A549 (cell line): ENCODE data around the gene CADM1. TPM values are rescaled to one million over a fixed set of nuclear protein-coding genes. Genes with fewer than 3 reads are reported as not detected.

ENCODE experiments used
- ATAC-seq, 2 experiments: fragments of 200-7000 bp in 1 of 2; fragments of >200 bp in 1 of 2; cut with Nextera tagmentation in 1 of 2; cut with Tn5 transposase in 1 of 2; 3 replicates each; pipeline versions ENCODE4 v1.8.0 to v1.9.1; 2018 to 2020; ENCODE audit warnings: mild to moderate bottlenecking in 1 of 2, moderate library complexity in 1 of 2
- CTCF ChIA-PET: fragments of 300-600 bp; sonication (Branson Sonifier 250); formaldehyde crosslinking; extraction: SDS; loops from one replicate; lab custom pipeline; 2021; ENCODE audit warnings: antibody characterized with exemption, inconsistent platforms; lab: Yijun Ruan, JAX
- POLR2A ChIA-PET: fragments of 350-600 bp; formaldehyde crosslinking; extraction: SDS; loops from one replicate; lab custom pipeline; 2021; ENCODE audit warnings: antibody characterized with exemption, inconsistent platforms; lab: Yijun Ruan, JAX
- DNase-seq, 2 experiments: peaks; one replicate each; pipeline versions ENCODE4 v3.0.0 to v3.0.0-alpha.2; 2011 to 2016; ENCODE audit warnings: low read depth in 1 of 2, low spot score in 1 of 2
- FAIRE-seq: peaks from 2 replicates; lab custom pipeline; 2011; peaks lifted over from hg19 to GRCh38; lab: Jason Lieb, UNC
- H3K27ac ChIP-seq, 2 experiments: fragments of >200 bp; sonication (Bioruptor Twin); formaldehyde crosslinking; 3 replicates each; pipeline ENCODE4 v1.5.1; 2016 to 2017
- H3K4me1 ChIP-seq: fragments of >200 bp; sonication (Bioruptor Twin); formaldehyde crosslinking; 3 replicates; pipeline ENCODE4 v1.6.1; 2016
- H3K4me2 ChIP-seq: fragments of >200 bp; sonication (Bioruptor Twin); formaldehyde crosslinking; 3 replicates; pipeline ENCODE4 v1.6.1; 2016
- H3K4me3 ChIP-seq: fragments of >200 bp; sonication (Bioruptor Twin); formaldehyde crosslinking; 3 replicates; pipeline ENCODE4 v1.5.1; 2016
- H3K9me3 ChIP-seq: fragments of >200 bp; sonication (Bioruptor Twin); formaldehyde crosslinking; 3 replicates; pipeline ENCODE4 v1.6.1; 2016
- BHLHE40 ChIP-seq: IDR thresholded peaks from 2 replicates; pipeline ENCODE4 v1.6.1; 2012; ENCODE audit warnings: low read depth, low read length, inconsistent platforms
- CBX8 ChIP-seq: fragments of 200-600 bp; sonication (generic); IDR thresholded peaks from 2 replicates; pipeline ENCODE4 v1.6.1; 2016
- CHD2 ChIP-seq: fragments of 150-350 bp; IDR thresholded peaks from 2 replicates; pipeline ENCODE4 v1.6.1; 2014; ENCODE audit warnings: low read length; ENCODE audit not compliant: partially characterized antibody
- EHF ChIP-seq: fragments of 250-450 bp; sonication (Bioruptor Pico); IDR thresholded peaks from 2 replicates; pipeline ENCODE4 v1.5.0; 2020; ENCODE audit warnings: mild to moderate bottlenecking
- ESRRA ChIP-seq: fragments of 150-350 bp; IDR thresholded peaks from 2 replicates; pipeline ENCODE4 v1.6.1; 2014; ENCODE audit warnings: mild to moderate bottlenecking, low read length, borderline replicate concordance
- FOXS1 ChIP-seq: fragments of 250-450 bp; sonication (Bioruptor Pico); IDR thresholded peaks from 2 replicates; pipeline ENCODE4 v1.5.0; 2020; ENCODE audit warnings: mild to moderate bottlenecking, moderate library complexity
- GATA3 ChIP-seq: IDR thresholded peaks from 2 replicates; pipeline ENCODE4 v1.6.1; 2012; ENCODE audit warnings: borderline replicate concordance
- HDAC2 ChIP-seq: fragments of 200-600 bp; sonication (generic); IDR thresholded peaks from 2 replicates; pipeline ENCODE4 v1.6.1; 2016
- HEYL ChIP-seq: fragments of 250-450 bp; sonication (Bioruptor Pico); IDR thresholded peaks from 2 replicates; pipeline ENCODE4 v1.8.0; 2021; ENCODE audit warnings: mild to moderate bottlenecking, moderate library complexity
- MAFK ChIP-seq: fragments of 450-650 bp; IDR thresholded peaks from 2 replicates; pipeline ENCODE4 v1.6.1; 2014; ENCODE audit not compliant: partially characterized antibody
- MYC ChIP-seq: IDR thresholded peaks from 2 replicates; pipeline ENCODE4 v1.6.1; 2012; ENCODE audit warnings: mild to moderate bottlenecking, inconsistent platforms, low read length, improper control_type of control experiment, borderline replicate concordance
- NFE2L2 ChIP-seq: fragments of 150-350 bp; conservative IDR thresholded peaks from 2 replicates; pipeline ENCODE4 v1.6.1; 2014; ENCODE audit warnings: low read length
- NR3C1 ChIP-seq: fragments of >200 bp; sonication (Bioruptor Twin); formaldehyde crosslinking; IDR thresholded peaks from 3 replicates; pipeline ENCODE4 v1.6.1; 2017
- POLR2A ChIP-seq: IDR thresholded peaks from 2 replicates; pipeline ENCODE4 v1.6.1; 2012; ENCODE audit warnings: mild to moderate bottlenecking, low read length
- REST ChIP-seq: fragments of 200-600 bp; sonication (generic); IDR thresholded peaks from 2 replicates; pipeline ENCODE4 v1.6.1; 2016; ENCODE audit warnings: antibody characterized with exemption, mild to moderate bottlenecking, moderate library complexity
- SMC3 ChIP-seq: fragments of >200 bp; sonication (Bioruptor Twin); formaldehyde crosslinking; IDR thresholded peaks from 3 replicates; pipeline ENCODE4 v1.6.1; 2018; ENCODE audit warnings: inconsistent platforms
- SREBF2 ChIP-seq: fragments of 450-650 bp; IDR thresholded peaks from 2 replicates; pipeline ENCODE4 v1.6.1; 2014; ENCODE audit warnings: mild to moderate bottlenecking, moderate library complexity
- ZFP36 ChIP-seq: fragments of 450-650 bp; IDR thresholded peaks from 2 replicates; pipeline ENCODE4 v1.6.1; 2014; ENCODE audit warnings: borderline replicate concordance; ENCODE audit not compliant: partially characterized antibody
- WGBS: methylation state at CpG from one replicate; pipeline ENCODE4 v1.1.6; 2017; ENCODE audit errors: missing lambda C conversion rate; 5-methylcytosine and 5-hydroxymethylcytosine counted together
- polyA plus RNA-seq, 4 experiments: library from polyadenylated mRNA; depleted of rRNA in 3 of 4; stranded (reverse); fragments of >200 nt; fragmentation: RNase III in 1 of 4; extraction: RNeasy Plus Mini Kit Qiagen cat#74134 plus additional on column Dnase treatment in 1 of 4; gene quantifications; 2 replicates in 3 of 4; 3 replicates in 1 of 4; pipeline ENCODE4 v1.2.3, GENCODE V29; 2011 to 2017
- TF ChIP-seq, protein P1 (sequence below): fragments of 450-650 bp; IDR thresholded peaks from 2 replicates; pipeline ENCODE4 v1.6.1; 2014; ENCODE audit warnings: antibody characterized with exemption
- TF ChIP-seq, protein P2 (sequence below): IDR thresholded peaks from 2 replicates; pipeline ENCODE4 v1.6.1; 2012

The CADM1 gene
- polyA plus RNA-seq, 2 of the 4 experiments (the other 2 are of a cell fraction), result 33.4 to 36.7 TPM

DNA sequence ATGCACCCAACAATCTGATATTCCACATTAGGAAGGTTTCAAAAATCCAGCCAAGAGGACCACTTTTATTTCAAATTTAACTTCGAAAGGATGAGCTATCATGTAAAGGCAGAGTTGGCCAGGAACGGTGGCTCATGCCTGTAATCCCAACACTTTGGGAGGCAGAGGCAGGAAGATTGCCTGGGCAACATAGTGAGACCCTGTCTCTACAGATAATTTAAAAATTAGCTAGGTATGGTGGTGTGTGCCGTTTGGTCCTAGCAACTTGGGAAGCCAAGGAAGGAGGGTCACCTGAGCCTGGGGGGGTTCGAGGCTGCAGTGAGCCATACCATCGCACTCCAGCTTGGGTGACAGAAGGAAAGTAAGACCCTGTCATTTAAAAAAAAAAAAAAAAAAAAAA is 96.7 kb downstream of the CADM1 start:
- ChIA-PET POLR2A (no interaction called here), CTCF (interaction anchor here (0.9 kb wide), 1 partner anchor 14 kb away, joined by 3 read pairs; no protein-coding TSS in a partner anchor)
- no peak for FAIRE-seq
- H3K27ac ChIP-seq, result no peak overlapping the region
- no peak for ATAC-seq
- TF ChIP-seq HDAC2 (no peak), SMC3 (no peak)
- TF ChIP-seq, all 56 proteins: peak for 0
- H3K9me3 ChIP-seq, result no peaks in the 10 kb centered on the region
- H3K4me1 ChIP-seq, result peaks cover 33% of the 10 kb centered on the region
- 79% methylated on average over 5 of the region's 5 CpGs for WGBS
- H3K4me3 ChIP-seq, result no peak overlapping the region
- H3K4me2 ChIP-seq, result no peak overlapping the region
- no peak for DNase-seq

GRCh38 chr11:115406404-115406803 is 97.8 kb downstream of the CADM1 start:
- CTCF ChIA-PET, result no interaction called here
- 89% methylated on average over 4 of the region's 4 CpGs for WGBS

DNA sequence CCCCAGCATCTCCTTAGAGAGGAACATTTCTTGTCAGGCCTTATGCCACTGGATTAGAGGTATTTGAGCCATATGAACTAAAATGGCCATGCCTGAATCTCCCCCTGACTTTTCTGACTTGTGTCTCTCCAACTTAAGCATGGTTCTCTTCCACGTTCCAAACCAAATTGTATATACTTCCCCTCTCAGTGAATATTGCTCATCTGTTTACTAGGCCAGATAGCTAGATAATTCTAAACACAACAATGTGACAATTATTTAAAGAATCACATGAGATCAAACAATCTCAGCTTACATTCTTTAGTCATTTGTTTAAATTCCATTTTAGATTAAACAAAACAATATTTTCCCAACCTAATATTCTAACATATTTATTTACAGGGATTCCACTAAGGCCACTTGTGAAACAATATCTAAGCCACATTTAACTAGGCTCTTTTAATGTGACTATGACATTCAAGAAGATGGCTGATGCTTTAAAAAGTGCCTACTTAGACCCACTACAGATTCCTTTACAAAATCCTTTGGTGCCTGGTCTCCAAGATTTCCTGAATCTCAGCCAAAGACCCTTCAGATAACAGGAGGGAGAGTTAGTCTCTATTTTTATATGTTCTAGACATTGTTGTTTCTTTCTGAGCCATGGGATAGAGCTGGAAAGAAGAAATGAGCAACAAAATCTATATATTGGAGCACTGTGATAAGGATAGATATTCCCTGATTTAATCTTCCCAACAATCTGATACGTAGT is 105.7 kb downstream of the CADM1 start:
- POLR2A ChIA-PET, result no interaction called here
- Histone ChIP-seq H3K4me2 (no peak overlapping the region), H3K27ac (no peak overlapping the region), H3K4me3 (no peak overlapping the region), H3K9me3 (no peaks in the 10 kb centered on the region), H3K4me1 (no peaks in the 10 kb centered on the region)
- FAIRE-seq, result no peak
- DNase-seq, result no peak
- TF ChIP-seq MAFK (no peak), GATA3 (peak; percentile 29; the same call in 1 of the 2 replicates), POLR2A (no peak)
- CTCF ChIA-PET, result no interaction called here
- 70% methylated on average over 2 of the region's 2 CpGs for WGBS
- no peak for ATAC-seq

More at GRCh38 chr11:115406404-115406803, 97.8 kb downstream of the CADM1 start:
- Histone ChIP-seq H3K4me3 (no peak overlapping the region), H3K4me1 (peaks cover 33% of the 10 kb centered on the region), H3K4me2 (no peak overlapping the region), H3K27ac (no peak overlapping the region), H3K9me3 (no peaks in the 10 kb centered on the region)
- FAIRE-seq (no peak), ATAC-seq (no peak), DNase-seq (no peak)
- POLR2A ChIA-PET, result no interaction called here
- TF ChIP-seq NR3C1, result no peak
- TF ChIP-seq, protein P1, sequence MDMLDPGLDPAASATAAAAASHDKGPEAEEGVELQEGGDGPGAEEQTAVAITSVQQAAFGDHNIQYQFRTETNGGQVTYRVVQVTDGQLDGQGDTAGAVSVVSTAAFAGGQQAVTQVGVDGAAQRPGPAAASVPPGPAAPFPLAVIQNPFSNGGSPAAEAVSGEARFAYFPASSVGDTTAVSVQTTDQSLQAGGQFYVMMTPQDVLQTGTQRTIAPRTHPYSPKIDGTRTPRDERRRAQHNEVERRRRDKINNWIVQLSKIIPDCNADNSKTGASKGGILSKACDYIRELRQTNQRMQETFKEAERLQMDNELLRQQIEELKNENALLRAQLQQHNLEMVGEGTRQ, result no peak
- no peak for TF ChIP-seq MYC
- no peak for TF ChIP-seq ZFP36
- no peak for TF ChIP-seq FOXS1 (CRISPR knock-in tag)
- TF ChIP-seq, protein P2, sequence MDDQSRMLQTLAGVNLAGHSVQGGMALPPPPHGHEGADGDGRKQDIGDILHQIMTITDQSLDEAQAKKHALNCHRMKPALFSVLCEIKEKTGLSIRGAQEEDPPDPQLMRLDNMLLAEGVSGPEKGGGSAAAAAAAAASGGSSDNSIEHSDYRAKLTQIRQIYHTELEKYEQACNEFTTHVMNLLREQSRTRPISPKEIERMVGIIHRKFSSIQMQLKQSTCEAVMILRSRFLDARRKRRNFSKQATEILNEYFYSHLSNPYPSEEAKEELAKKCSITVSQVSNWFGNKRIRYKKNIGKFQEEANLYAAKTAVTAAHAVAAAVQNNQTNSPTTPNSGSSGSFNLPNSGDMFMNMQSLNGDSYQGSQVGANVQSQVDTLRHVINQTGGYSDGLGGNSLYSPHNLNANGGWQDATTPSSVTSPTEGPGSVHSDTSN, result no peak
- no peak for TF ChIP-seq SREBF2
- no peak for TF ChIP-seq CHD2
- TF ChIP-seq SMC3, result no peak
- TF ChIP-seq BHLHE40, result no peak
- no peak for TF ChIP-seq CBX8
- no peak for TF ChIP-seq ESRRA
- no peak for TF ChIP-seq HEYL

- TF ChIP-seq EHF (CRISPR knock-in tag), result no peak
- no peak for TF ChIP-seq POLR2A
- TF ChIP-seq NFE2L2, result no peak
- TF ChIP-seq REST, result no peak
- DNase-seq (no peak), FAIRE-seq (no peak), ATAC-seq (no peak)
- H3K9me3 ChIP-seq, result no peaks in the 10 kb centered on the region
- WGBS, result 93% methylated on average over 1 of the region's 1 CpG
- no peak overlapping the region for H3K27ac ChIP-seq
- POLR2A ChIA-PET, result no interaction called here
- H3K4me3 ChIP-seq, result no peak overlapping the region
- CTCF ChIA-PET, result no interaction called here
- H3K4me1 ChIP-seq, result no peaks in the 10 kb centered on the region
- no peak overlapping the region for H3K4me2 ChIP-seq
These were observed 107.7 kb downstream of the CADM1 start for GRCh38 chr11:115396533-115396932.
